Measurements from ENCODE around the gene ANTXR1. TPM values are rescaled to one million over a fixed set of nuclear protein-coding genes. Genes with fewer than 3 reads are reported as not detected.

ANTXR1 gene
- polyA plus RNA-seq, 1 donor (not counting 4 experiments of a cell fraction or from before 2014, with no cell fraction given): 20.4 TPM

DNA sequence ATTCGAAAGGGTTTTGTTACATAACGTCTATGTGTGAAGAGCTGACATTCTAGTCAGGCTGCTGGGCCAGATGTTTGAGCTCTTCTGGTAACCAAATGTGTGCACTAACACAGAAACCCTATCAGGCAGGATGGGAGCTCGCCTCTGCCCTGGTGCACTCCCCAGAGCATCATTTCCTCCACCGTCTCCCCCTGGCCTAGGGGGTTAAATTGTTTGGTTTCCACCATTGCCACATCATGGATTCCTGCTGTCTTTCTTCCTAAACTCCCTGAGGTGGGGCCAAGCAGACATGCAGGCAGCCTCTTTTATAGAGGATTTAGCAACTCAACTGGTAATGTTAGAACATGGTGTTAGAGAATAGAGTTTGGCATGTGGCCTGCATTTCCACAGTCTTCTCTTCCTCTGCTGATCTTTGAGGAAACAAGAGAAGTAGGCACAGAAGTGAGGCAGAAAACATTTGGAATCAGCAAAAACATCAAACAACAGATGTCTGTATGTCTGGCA, 87.3 kb downstream of the ANTXR1 start:
- Histone ChIP-seq H3K9me1 (ENCODE audit: control insufficient read depth, extremely low read depth, insufficient read depth, low read length) (no peaks in the 10 kb centered on the region), H2AFZ (ENCODE audit: control insufficient read depth, low read length) (no peak overlapping the region), H3K9me3 (ENCODE audit: control insufficient read depth, low read depth, low read length) (no peaks in the 10 kb centered on the region), H3K79me2 (ENCODE audit: control insufficient read depth, insufficient read depth, low read length) (no peaks in the 10 kb centered on the region), H3K27ac (ENCODE audit: control insufficient read depth, insufficient read depth, low read length) (no peak overlapping the region), H3K27me3 (ENCODE audit: control insufficient read depth, extremely low read depth, insufficient read depth, low read length) (no peaks in the 10 kb centered on the region), H3K9ac (ENCODE audit: control insufficient read depth, extremely low read depth, insufficient read depth, low read length) (no peak overlapping the region), H4K20me1 (ENCODE audit: control insufficient read depth, extremely low read depth, insufficient read depth, low read length) (no peaks in the 10 kb centered on the region), H3K4me2 (ENCODE audit: control insufficient read depth, extremely low read depth, insufficient read depth, low read depth, low read length) (no peak overlapping the region), H3K4me1 (ENCODE audit: control insufficient read depth, extremely low read depth, insufficient read depth, low read length) (no peaks in the 10 kb centered on the region), H3K4me3 (ENCODE audit: control insufficient read depth in 2 of 3, extremely low read depth in 1 of 3, insufficient read depth in 2 of 3, low read depth in 1 of 3, low read length in 3 of 3) (no peak overlapping the region), H3K36me3 (ENCODE audit: control insufficient read depth in 2 of 2, extremely low read depth in 1 of 2, insufficient read depth in 2 of 2, low read length in 2 of 2) (peaks cover 4 to 7% of the 10 kb centered on the region in 2 experiments)
- dilution Hi-C loops (cut with MboI; ENCODE audit: extremely low pct_ligation_motif_present, low sequenced_read_pairs): no loop called here
- no peak for TF ChIP-seq EZH2 (IDR thresholded peaks at IDR 0.05; ENCODE audit: low read length)
- no peak for TF ChIP-seq CTCF (optimal IDR thresholded peaks at IDR 0.05 in 1 of 3, IDR thresholded peaks at IDR 0.05 in 1 of 3, conservative IDR thresholded peaks at IDR 0.05 in 1 of 3; ENCODE audit: extremely low read depth in 1 of 3, insufficient read depth in 2 of 3, low read length in 3 of 3)
- DNase-seq (ENCODE audit: low read depth, low spot score) (no peak), FAIRE-seq (no peak)

DNA sequence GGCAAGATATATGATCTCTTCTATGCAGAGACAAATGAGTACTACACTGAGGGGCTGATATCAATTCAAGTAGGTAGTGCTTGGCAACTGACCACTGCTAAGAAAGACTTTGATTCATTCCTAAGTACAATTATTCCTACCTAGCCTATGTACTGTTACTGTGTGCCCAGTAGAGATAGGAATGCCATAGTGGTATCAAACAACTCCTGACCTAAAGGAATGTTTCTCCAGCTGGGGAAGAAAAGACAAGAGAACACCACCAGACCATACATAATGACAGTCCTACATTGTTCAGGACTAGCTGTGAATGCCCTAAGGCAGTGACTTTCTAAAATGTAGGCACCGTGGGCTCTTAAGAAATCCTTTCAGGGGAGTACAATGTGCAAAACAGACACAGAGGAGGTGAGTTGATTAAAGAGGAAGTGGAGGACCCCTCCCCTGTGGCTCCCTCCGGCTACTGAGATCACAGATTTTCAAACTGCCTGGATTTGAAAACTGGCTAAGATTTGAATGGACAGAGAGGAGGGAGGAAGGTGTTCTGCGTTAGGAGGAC, 89.1 kb downstream of the ANTXR1 start:
- TF ChIP-seq CTCF (optimal IDR thresholded peaks at IDR 0.05 in 1 of 3, IDR thresholded peaks at IDR 0.05 in 1 of 3, conservative IDR thresholded peaks at IDR 0.05 in 1 of 3; ENCODE audit: extremely low read depth in 1 of 3, insufficient read depth in 2 of 3, low read length in 3 of 3) (no peak), EZH2 (IDR thresholded peaks at IDR 0.05; ENCODE audit: low read length) (no peak)

More for the DNA sequence above, 89.1 kb downstream of the ANTXR1 start:
- no peaks in the 10 kb centered on the region for H3K9me1 ChIP-seq (ENCODE audit: control insufficient read depth, extremely low read depth, insufficient read depth, low read length)
- DNase-seq (ENCODE audit: low read depth, low spot score) (no peak), FAIRE-seq (no peak)
- dilution Hi-C loops (cut with MboI; ENCODE audit: extremely low pct_ligation_motif_present, low sequenced_read_pairs): no loop called here
- H3K4me1 ChIP-seq (ENCODE audit: control insufficient read depth, extremely low read depth, insufficient read depth, low read length): no peaks in the 10 kb centered on the region
- H2AFZ ChIP-seq (ENCODE audit: control insufficient read depth, low read length): no peak overlapping the region
- H3K79me2 ChIP-seq (ENCODE audit: control insufficient read depth, insufficient read depth, low read length): no peaks in the 10 kb centered on the region
- H3K4me2 ChIP-seq (ENCODE audit: control insufficient read depth, extremely low read depth, insufficient read depth, low read depth, low read length): no peak overlapping the region
- H4K20me1 ChIP-seq (ENCODE audit: control insufficient read depth, extremely low read depth, insufficient read depth, low read length): no peaks in the 10 kb centered on the region
- H3K9me3 ChIP-seq (ENCODE audit: control insufficient read depth, low read depth, low read length): no peaks in the 10 kb centered on the region
- H3K27me3 ChIP-seq (ENCODE audit: control insufficient read depth, extremely low read depth, insufficient read depth, low read length): no peaks in the 10 kb centered on the region
- H3K36me3 ChIP-seq (ENCODE audit: control insufficient read depth in 2 of 2, extremely low read depth in 1 of 2, insufficient read depth in 2 of 2, low read length in 2 of 2): peaks cover 4 to 7% of the 10 kb centered on the region in 2 experiments
- no peak overlapping the region for H3K4me3 ChIP-seq (ENCODE audit: control insufficient read depth in 2 of 3, extremely low read depth in 1 of 3, insufficient read depth in 2 of 3, low read depth in 1 of 3, low read length in 3 of 3)
- H3K9ac ChIP-seq (ENCODE audit: control insufficient read depth, extremely low read depth, insufficient read depth, low read length): no peak overlapping the region
- no peak overlapping the region for H3K27ac ChIP-seq (ENCODE audit: control insufficient read depth, insufficient read depth, low read length)

Data from keratinocyte (primary cell).